Trophoblast cell (in vitro differentiated cells and primary cell): ENCODE results near the gene SGTB. TPM values are rescaled to one million over a fixed set of nuclear protein-coding genes. Genes with fewer than 3 reads are reported as not detected.

Source experiments
- DNase-seq, 2 donors: peaks; one replicate each; pipeline ENCODE4 v3.0.0-alpha.2; 2016
- H2AFZ ChIP-seq: 2 replicates; pipeline ENCODE4 v1.6.1; 2013; ENCODE audit warnings: low read length, moderate library complexity, mild to moderate bottlenecking; ENCODE audit not compliant: insufficient read depth, poor library complexity
- H2AK5ac ChIP-seq: 2 replicates; pipeline ENCODE4 v1.6.1; 2013; ENCODE audit warnings: mild to moderate bottlenecking, low read length
- H2BK120ac ChIP-seq: 2 replicates; pipeline ENCODE4 v1.6.1; 2013; ENCODE audit warnings: low read length, mild to moderate bottlenecking, moderate library complexity; ENCODE audit not compliant: insufficient read depth, poor library complexity
- H2BK12ac ChIP-seq: 2 replicates; pipeline ENCODE4 v1.6.1; 2013; ENCODE audit warnings: mild to moderate bottlenecking, low read length, moderate library complexity
- H2BK5ac ChIP-seq: 2 replicates; pipeline ENCODE4 v1.6.1; 2013; ENCODE audit warnings: low read length, low read depth, moderate library complexity, mild to moderate bottlenecking; ENCODE audit not compliant: poor library complexity
- H3K14ac ChIP-seq: 2 replicates; pipeline ENCODE4 v1.6.1; 2013; ENCODE audit warnings: mild to moderate bottlenecking, low read length
- H3K18ac ChIP-seq: 2 replicates; pipeline ENCODE4 v1.6.1; 2013; ENCODE audit warnings: mild to moderate bottlenecking, low read length
- H3K23ac ChIP-seq: 2 replicates; pipeline ENCODE4 v1.6.1; 2013; ENCODE audit warnings: low read length
- H3K27ac ChIP-seq: 2 replicates; pipeline ENCODE4 v1.5.1; 2013; ENCODE audit warnings: low read depth, mild to moderate bottlenecking, inconsistent platforms, low read length, moderate library complexity
- H3K27me3 ChIP-seq: 2 replicates; pipeline ENCODE4 v1.6.1; 2013; ENCODE audit warnings: inconsistent platforms, mild to moderate bottlenecking, low read length, moderate library complexity; ENCODE audit not compliant: insufficient read depth
- H3K36me3 ChIP-seq, 2 experiments: 1 replicate in 1 of 2; 2 replicates in 1 of 2; pipeline ENCODE4 v1.6.1; 2013; ENCODE audit warnings: low read length in 2 of 2, mild to moderate bottlenecking in 2 of 2, moderate library complexity in 1 of 2; ENCODE audit not compliant: insufficient read depth in 2 of 2, control insufficient read depth in 1 of 2
- H3K4ac ChIP-seq: 2 replicates; pipeline ENCODE4 v1.6.1; 2013; ENCODE audit warnings: low read depth, mild to moderate bottlenecking, low read length, moderate library complexity
- H3K4me1 ChIP-seq, 2 experiments: 1 replicate in 1 of 2; 2 replicates in 1 of 2; pipeline ENCODE4 v1.6.1; 2013; ENCODE audit warnings: low read length in 2 of 2, mild to moderate bottlenecking in 2 of 2, moderate library complexity in 1 of 2; ENCODE audit not compliant: insufficient read depth in 2 of 2, control insufficient read depth in 1 of 2
- H3K4me2 ChIP-seq: 2 replicates; pipeline ENCODE4 v1.6.1; 2013; ENCODE audit warnings: inconsistent platforms, mild to moderate bottlenecking, low read length, moderate library complexity
- H3K4me3 ChIP-seq: 2 replicates; pipeline ENCODE4 v1.5.1; 2013; ENCODE audit warnings: mild to moderate bottlenecking, low read depth, low read length, inconsistent platforms
- H3K79me1 ChIP-seq: one replicate; pipeline ENCODE4 v1.6.1; 2013; ENCODE audit warnings: low read length
- H3K79me2 ChIP-seq: 2 replicates; pipeline ENCODE4 v1.6.1; 2013; ENCODE audit warnings: low read length, mild to moderate bottlenecking; ENCODE audit not compliant: control insufficient read depth, insufficient read depth, poor library complexity
- H3K9ac ChIP-seq: 2 replicates; pipeline ENCODE4 v1.6.1; 2013; ENCODE audit warnings: mild to moderate bottlenecking, low read length
- H3K9me3 ChIP-seq: 2 replicates; pipeline ENCODE4 v1.6.1; 2013; ENCODE audit warnings: low read depth, mild to moderate bottlenecking, control low read depth, inconsistent platforms, low read length; ENCODE audit not compliant: insufficient read depth
- H4K12ac ChIP-seq: 2 replicates; pipeline ENCODE4 v1.6.1; 2013; ENCODE audit warnings: low read depth, mild to moderate bottlenecking, low read length, moderate library complexity
- H4K8ac ChIP-seq: 2 replicates; pipeline ENCODE4 v1.6.1; 2013; ENCODE audit warnings: low read depth, mild to moderate bottlenecking, low read length, moderate library complexity
- H4K91ac ChIP-seq: one replicate; pipeline ENCODE4 v1.6.1; 2013; ENCODE audit warnings: low read depth, mild to moderate bottlenecking, low read length, moderate library complexity
- WGBS: extraction: QIAGEN DNeasy Blood & Tissue Kit; methylation state at CpG from one replicate; pipeline ENCODE4 v1.1.7; 2013; ENCODE audit warnings: missing lambda C conversion rate; ENCODE audit not compliant: insufficient read length, insufficient coverage; ENCODE audit errors: extremely low coverage; 5-methylcytosine and 5-hydroxymethylcytosine counted together
- polyA plus RNA-seq: library from polyadenylated mRNA; stranded (reverse); fragments of 200-250 nt; gene quantifications from 2 replicates; pipeline ENCODE4 v1.2.3, GENCODE V29; 2013

The SGTB gene, protein sequence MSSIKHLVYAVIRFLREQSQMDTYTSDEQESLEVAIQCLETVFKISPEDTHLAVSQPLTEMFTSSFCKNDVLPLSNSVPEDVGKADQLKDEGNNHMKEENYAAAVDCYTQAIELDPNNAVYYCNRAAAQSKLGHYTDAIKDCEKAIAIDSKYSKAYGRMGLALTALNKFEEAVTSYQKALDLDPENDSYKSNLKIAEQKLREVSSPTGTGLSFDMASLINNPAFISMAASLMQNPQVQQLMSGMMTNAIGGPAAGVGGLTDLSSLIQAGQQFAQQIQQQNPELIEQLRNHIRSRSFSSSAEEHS
- 4.3 and 4.5 TPM in 2 replicates for polyA plus RNA-seq

DNA sequence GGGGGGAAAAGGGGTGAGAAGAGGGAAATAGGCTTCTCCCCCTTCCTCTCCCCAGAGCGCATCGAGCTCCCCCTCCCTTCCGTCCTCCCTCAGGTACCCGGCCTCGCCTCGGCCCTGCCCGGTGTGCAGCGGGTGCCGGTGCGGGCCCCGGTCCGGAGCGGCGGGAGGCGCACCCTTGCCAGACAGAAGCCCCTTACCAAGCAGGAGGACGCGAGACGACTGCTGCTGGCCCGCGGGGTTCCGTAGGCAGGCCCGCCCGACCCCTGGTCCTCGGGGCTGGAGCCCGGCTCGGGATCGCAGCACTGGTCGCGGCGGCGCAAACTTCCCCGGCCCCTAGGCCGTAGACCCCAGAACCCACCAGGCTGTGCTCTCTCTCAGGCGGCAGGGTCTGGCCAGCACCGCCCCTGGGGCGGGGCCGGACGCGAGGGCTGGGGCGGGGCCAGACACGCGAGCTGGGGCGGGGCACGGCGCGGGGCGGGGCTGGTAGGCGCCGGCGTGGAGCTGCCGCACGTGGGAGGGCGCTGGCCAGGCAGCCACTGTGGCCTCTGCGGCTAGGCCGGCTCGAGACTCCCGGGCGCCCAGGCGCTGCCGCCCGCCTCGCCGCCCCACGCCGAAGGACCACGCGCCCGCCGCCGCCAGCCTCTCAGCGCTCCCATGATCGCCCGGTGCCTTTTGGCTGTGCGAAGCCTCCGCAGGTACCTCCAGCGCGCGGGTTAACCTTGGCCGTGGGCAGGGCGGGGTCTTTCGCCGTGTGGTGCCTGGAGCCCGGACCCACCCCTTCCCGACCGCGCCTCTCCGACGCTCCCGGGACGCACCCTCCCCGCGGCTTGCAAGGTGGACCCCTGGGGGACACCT is at the start of gene SGTB, which contains the start of gene NLN:
Gene SGTB (minus strand): TSS at position 390 of the 855 bp plus-strand sequence. CDS start 1,302 bp downstream, outside the sequence.
Gene NLN (plus strand): TSS at position 486 of the 855 bp plus-strand sequence. CDS start 169 bp downstream, at position 655.
- peak within 1 kb of the TSS; percentile 89 for H2BK5ac ChIP-seq
- H3K4me3 ChIP-seq, result peak within 1 kb of the TSS; percentile 96
- peak; percentile 54 to 85 for DNase-seq
- peak within 1 kb of the TSS; percentile 93 for H3K9ac ChIP-seq
- H3K9me3 ChIP-seq, result no peaks in the 10 kb centered on the region
- H3K4ac ChIP-seq, result peak within 1 kb of the TSS; percentile 95
- H2AK5ac ChIP-seq, result peak within 1 kb of the TSS; percentile 90
- peak within 1 kb of the TSS; percentile 99 for H2AFZ ChIP-seq
- peaks cover 11% of the 10 kb centered on the region for H3K79me1 ChIP-seq
- H3K79me2 ChIP-seq, result peaks cover 11% of the 10 kb centered on the region
- H4K12ac ChIP-seq, result peak within 1 kb of the TSS; percentile 94
- peak within 1 kb of the TSS; percentile 87 for H4K91ac ChIP-seq
- peak within 1 kb of the TSS; percentile 96 for H3K14ac ChIP-seq
- no peak within 1 kb of the TSS for H3K23ac ChIP-seq
- H3K36me3 ChIP-seq, result peaks cover 0 to 3% of the 10 kb centered on the region in 2 experiments
- H3K18ac ChIP-seq, result peak within 1 kb of the TSS; percentile 96
- peak within 1 kb of the TSS; percentile 95 for H3K4me2 ChIP-seq
- H3K27me3 ChIP-seq, result no peaks in the 10 kb centered on the region
- peak within 1 kb of the TSS; percentile 58 for H2BK12ac ChIP-seq
- H3K27ac ChIP-seq, result peak within 1 kb of the TSS; percentile 12
- peak within 1 kb of the TSS; percentile 92 for H2BK120ac ChIP-seq
- H4K8ac ChIP-seq, result peak within 1 kb of the TSS; percentile 92
- WGBS, result no CpG with 5 or more reads among the region's 92 CpGs
- peaks cover 0 to 2% of the 10 kb centered on the region in 2 experiments for H3K4me1 ChIP-seq

DNA sequence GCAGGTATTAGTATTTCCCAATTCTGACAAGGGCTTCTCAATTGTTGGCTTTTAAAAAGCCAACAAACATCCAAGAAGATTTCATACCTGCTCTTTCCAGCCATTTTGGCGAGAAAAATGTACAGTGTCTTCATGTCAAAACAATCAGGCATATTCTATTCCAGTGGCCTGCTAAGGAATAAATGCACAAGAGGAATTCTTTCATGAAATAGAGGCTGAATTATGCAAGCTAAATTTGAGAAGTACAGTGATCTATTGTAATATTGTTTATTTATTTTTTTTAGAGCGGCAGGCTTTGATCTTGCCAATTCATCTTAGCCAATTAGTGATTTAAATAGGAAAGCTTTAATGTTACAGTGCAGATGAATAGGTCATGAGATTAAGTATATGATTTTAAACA is 49.4 kb upstream of the SGTB start:
- peaks cover 0 to 3% of the 10 kb centered on the region in 2 experiments for H3K4me1 ChIP-seq
- no CpG with 5 or more reads among the region's 2 CpGs for WGBS
- no peak overlapping the region for H4K91ac ChIP-seq
- no peaks in the 10 kb centered on the region for H3K79me1 ChIP-seq
- H3K4ac ChIP-seq, result no peak overlapping the region
- no peak overlapping the region for H3K23ac ChIP-seq
- H3K4me3 ChIP-seq, result no peak overlapping the region
- H2BK120ac ChIP-seq, result no peak overlapping the region
- no peak overlapping the region for H4K8ac ChIP-seq
- H4K12ac ChIP-seq, result no peak overlapping the region
- H3K9me3 ChIP-seq, result peaks cover 4% of the 10 kb centered on the region
- H3K27ac ChIP-seq, result no peak overlapping the region
- no peak overlapping the region for H2BK12ac ChIP-seq
- H3K27me3 ChIP-seq, result no peaks in the 10 kb centered on the region
- H3K18ac ChIP-seq, result no peak overlapping the region
- H3K9ac ChIP-seq, result no peak overlapping the region
- no peak overlapping the region for H2BK5ac ChIP-seq
- no peak overlapping the region for H3K14ac ChIP-seq
- no peak overlapping the region for H2AFZ ChIP-seq
- no peak for DNase-seq
- no peak overlapping the region for H2AK5ac ChIP-seq
- no peaks in the 10 kb centered on the region for H3K79me2 ChIP-seq
- H3K4me2 ChIP-seq, result no peak overlapping the region
- H3K36me3 ChIP-seq, result peaks cover 1 to 5% of the 10 kb centered on the region in 2 experiments

DNA sequence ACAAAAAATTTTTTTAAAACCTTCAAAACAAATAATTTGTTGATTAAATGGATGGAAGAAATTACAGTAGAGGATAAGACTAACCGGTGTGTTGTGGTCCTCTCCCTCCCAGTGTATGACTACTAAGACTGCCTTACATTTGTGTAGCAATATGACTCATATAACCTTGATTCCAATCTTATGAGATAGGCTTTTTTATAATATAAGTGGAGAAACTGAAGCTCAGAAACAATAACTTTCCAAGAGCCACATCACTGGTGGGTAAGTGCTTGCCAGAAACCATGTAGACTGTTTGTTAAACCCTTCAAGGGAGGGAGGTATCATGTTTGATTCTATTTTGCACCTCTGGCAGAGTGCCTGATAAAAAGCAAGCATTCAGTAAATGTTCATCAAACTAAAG is 47.6 kb upstream of the SGTB start:
- Histone ChIP-seq H3K27me3 (no peaks in the 10 kb centered on the region), H4K8ac (no peak overlapping the region), H3K18ac (no peak overlapping the region), H4K91ac (no peak overlapping the region), H3K14ac (no peak overlapping the region), H3K4me3 (no peak overlapping the region), H3K23ac (no peak overlapping the region), H3K4me1 (no peaks in the 10 kb centered on the region), H3K27ac (no peak overlapping the region), H2AFZ (no peak overlapping the region), H3K4ac (no peak overlapping the region), H4K12ac (no peak overlapping the region), H2AK5ac (no peak overlapping the region), H2BK5ac (no peak overlapping the region), H3K79me1 (no peaks in the 10 kb centered on the region), H3K79me2 (no peaks in the 10 kb centered on the region), H2BK12ac (no peak overlapping the region), H3K4me2 (no peak overlapping the region), H3K9ac (no peak overlapping the region), H3K36me3 (peaks cover 0 to 3% of the 10 kb centered on the region in 2 experiments), H2BK120ac (no peak overlapping the region), H3K9me3 (peaks cover 1% of the 10 kb centered on the region)
- WGBS, result no CpG with 5 or more reads among the region's 1 CpG
- DNase-seq, result no peak

DNA sequence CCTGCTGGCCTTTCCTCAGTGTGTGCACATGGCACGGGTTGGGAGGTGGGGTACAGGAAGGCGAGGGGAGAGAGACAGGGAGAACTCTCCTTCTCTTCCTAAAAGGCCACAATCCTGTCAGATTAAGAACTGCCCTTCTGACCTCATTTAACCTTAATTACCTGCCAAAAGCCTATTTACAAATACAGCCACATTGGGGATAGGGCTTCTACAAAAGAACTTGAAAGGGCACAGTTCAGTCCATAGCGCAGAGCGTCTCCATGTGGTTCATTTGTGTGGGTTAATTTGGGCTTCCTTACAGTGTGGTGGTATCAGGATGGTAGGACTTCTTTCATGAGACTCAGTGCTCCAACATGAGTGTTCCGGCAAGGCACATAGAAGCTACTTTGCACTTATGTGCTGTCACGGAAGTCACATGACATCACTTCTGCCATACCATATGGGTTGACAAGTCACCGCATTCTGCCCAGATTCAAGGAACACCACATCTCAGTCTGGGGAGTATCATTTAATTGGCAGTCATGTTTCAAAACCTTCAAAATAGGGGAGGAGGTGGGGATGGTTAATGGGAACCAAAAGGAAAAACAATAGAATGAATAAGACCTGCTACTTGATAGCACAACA is 46.9 kb upstream of the SGTB start:
- Histone ChIP-seq H3K23ac (no peak overlapping the region), H3K79me2 (no peaks in the 10 kb centered on the region), H2BK5ac (no peak overlapping the region), H2AFZ (no peak overlapping the region), H4K8ac (no peak overlapping the region), H2AK5ac (no peak overlapping the region), H3K9me3 (peaks cover 1% of the 10 kb centered on the region), H3K4me2 (no peak overlapping the region), H3K4me1 (no peaks in the 10 kb centered on the region), H2BK12ac (no peak overlapping the region), H3K9ac (no peak overlapping the region), H3K27me3 (no peaks in the 10 kb centered on the region), H3K36me3 (peaks cover 0 to 3% of the 10 kb centered on the region in 2 experiments), H3K79me1 (no peaks in the 10 kb centered on the region), H3K14ac (no peak overlapping the region), H4K91ac (no peak overlapping the region), H2BK120ac (no peak overlapping the region), H4K12ac (no peak overlapping the region), H3K27ac (no peak overlapping the region), H3K4ac (no peak overlapping the region), H3K18ac (no peak overlapping the region), H3K4me3 (no peak overlapping the region)
- WGBS, result no CpG with 5 or more reads among the region's 7 CpGs
- no peak for DNase-seq
